Spleen (tissue), 11 donors: ENCODE data around the gene PFDN5. TPM values are rescaled to one million over a fixed set of nuclear protein-coding genes. Genes with fewer than 3 reads are reported as not detected.
"Not testable (repeated sequence)": the region's sequence is repeated elsewhere in the genome, so short reads cannot be mapped to it uniquely, and the experiment has no call there.

Experiments
- DNase-seq: peaks from one replicate; pipeline ENCODE4 v3.0.0-alpha.2; 2020
- H3K27ac ChIP-seq, 8 donors: fragments of 200-600 bp; sonication (generic) in 7 of 8; 1 replicate in 4 of 8; 2 replicates in 4 of 8; pipeline versions ENCODE4 v1.5.0 to v1.8.0; 2016 to 2021; ENCODE audit warnings: inconsistent platforms in 4 of 8, mild to moderate bottlenecking in 4 of 8, moderate library complexity in 1 of 8
- H3K27me3 ChIP-seq, 7 donors: fragments of 200-600 bp; sonication (generic) in 6 of 7; replicated peaks in 1 of 7; 1 replicate in 4 of 7; 2 replicates in 3 of 7; pipeline versions ENCODE4 v1.5.0 to v1.8.0; 2016 to 2021; ENCODE audit warnings: inconsistent platforms in 3 of 7, mild to moderate bottlenecking in 1 of 7
- H3K36me3 ChIP-seq, 6 donors: fragments of 200-600 bp; sonication (generic) in 5 of 6; 1 replicate in 4 of 6; 2 replicates in 2 of 6; pipeline versions ENCODE4 v1.5.0 to v1.8.0; 2016 to 2021; ENCODE audit warnings: inconsistent platforms in 2 of 6
- H3K4me1 ChIP-seq, 6 donors: fragments of 200-600 bp; sonication (generic) in 5 of 6; 1 replicate in 3 of 6; 2 replicates in 3 of 6; pipeline versions ENCODE4 v1.5.0 to v1.8.0; 2016 to 2021; ENCODE audit warnings: inconsistent platforms in 3 of 6
- H3K4me3 ChIP-seq, 8 donors: fragments of 200-600 bp; sonication (generic) in 7 of 8; 1 replicate in 4 of 8; 2 replicates in 4 of 8; pipeline versions ENCODE4 v1.5.0 to v1.8.0; 2016 to 2021; ENCODE audit warnings: inconsistent platforms in 4 of 8, mild to moderate bottlenecking in 4 of 8, moderate library complexity in 2 of 8
- H3K9me3 ChIP-seq, 8 donors: fragments of 200-600 bp; sonication (generic) in 7 of 8; 1 replicate in 4 of 8; 2 replicates in 4 of 8; pipeline versions ENCODE4 v1.5.0 to v1.8.0; 2016 to 2021; ENCODE audit warnings: inconsistent platforms in 4 of 8
- CTCF ChIP-seq, 11 experiments: fragments of 200-600 bp in 7 of 11; fragments of 450-650 bp in 4 of 11; sonication (generic) in 4 of 11; IDR thresholded peaks in 8 of 11; conservative IDR thresholded peaks in 3 of 11; 1 replicate in 7 of 11; 2 replicates in 4 of 11; pipeline versions ENCODE4 v1.4.0 to v1.8.0; 2016 to 2021; ENCODE audit warnings: antibody characterized with exemption in 11 of 11, inconsistent platforms in 4 of 11, mild to moderate bottlenecking in 1 of 11
- POLR2A ChIP-seq, 3 donors: fragments of 450-650 bp; IDR thresholded peaks; one replicate each; pipeline ENCODE4 v1.5.1; 2017; ENCODE audit warnings: antibody characterized with exemption in 3 of 3, mild to moderate bottlenecking in 1 of 3
- POLR2AphosphoS5 ChIP-seq, 3 donors: sonication (generic); formaldehyde crosslinking; IDR thresholded peaks; one replicate each; pipeline ENCODE4 v1.5.1; 2017; ENCODE audit warnings: antibody characterized with exemption in 3 of 3
- WGBS, 5 donors: extraction: QIAGEN DNeasy Blood & Tissue Kit in 3 of 5; methylation state at CpG; one replicate each; pipeline versions ENCODE4 v1.1.5 to v1.1.7; 2013 to 2018; 5-methylcytosine and 5-hydroxymethylcytosine counted together
- intact Hi-C: fragments of 100-400 bp; cut with DNase I; formaldehyde crosslinking; loops from one replicate; pipeline ENCODE4 v1.15.0; 2023; ENCODE audit warnings: low total_unique reads
- polyA plus RNA-seq, 3 donors: library from polyadenylated mRNA; stranded (reverse); fragments of 200-250 nt; gene quantifications; one replicate each; pipeline ENCODE4 v1.2.1, GENCODE V29; 2013
- total RNA-seq, 7 donors: library from RNA; depleted of rRNA in 3 of 7; stranded (reverse); fragments of >200 nt in 3 of 7; fragmentation: NEBNext Ultra II Directional in 4 of 7; extraction: Animal tissue kit (Norgen Biotek cat#: 25700) in 4 of 7; gene quantifications; one replicate each; pipeline versions ENCODE4 v1.1.0 to v1.2.1, GENCODE V29; 2016 to 2021
- donor health status: healthy with polysubstance abuse.
- donor health status: DM: no; HTN: no; CAD: no; lungs with moderate emphysema.
- donor health status: DM: no; HTN: no; CAD: no.
- donor health status: Bipolar disorder and iron deficiency.
- donor health status: healthy.
- donor health status: DM: no; HTN: no; CAD: no.
- donor health status: DM: yes; HTN: yes; CAD: no.

PFDN5 gene
- total and polyA plus RNA-seq, 10 donors: 399 to 2,525 (median 730) TPM

GRCh38 chr12:53328043-53328435 is 32.7 kb downstream of the PFDN5 start:
- Histone ChIP-seq H3K4me1 (peaks cover 17 to 34% (median 27%) of the 10 kb centered on the region in 6 donors), H3K27me3 (peaks cover 0 to 45% (median 0%) of the 10 kb centered on the region in 7 donors), H3K9me3 (no peaks in the 10 kb centered on the region), H3K27ac (no peak overlapping the region), H3K36me3 (no peaks in the 10 kb centered on the region), H3K4me3 (no peak overlapping the region)
- intact Hi-C loops: no loop called here
- TF ChIP-seq CTCF (IDR thresholded peaks at IDR 0.05 in 8 of 11, conservative IDR thresholded peaks at IDR 0.05 in 3 of 11) (no peak), POLR2AphosphoS5 (IDR thresholded peaks at IDR 0.05) (no peak)
- no peak for DNase-seq
- WGBS, 5 donors: 52 to 68% (median 63%) methylated on average over 7 to 16 of the region's 16 CpGs

GRCh38 chr12:53330671-53331070 is 35.3 kb downstream of the PFDN5 start:
- 72 to 87% (median 81%) methylated on average over 5 of the region's 5 CpGs for WGBS, 5 donors

GRCh38 chr12:53332339-53332738 is 37.0 kb downstream of the PFDN5 start:
- H3K4me1 ChIP-seq, intact Hi-C loops, DNase-seq, H3K4me3 ChIP-seq, H3K27ac ChIP-seq, H3K9me3 ChIP-seq, H3K36me3 ChIP-seq: not testable (repeated sequence)
- H3K27me3 ChIP-seq: peaks cover 0 to 60% (median 4%) of the 10 kb centered on the region in 7 donors

More at GRCh38 chr12:53330671-53331070, 35.3 kb downstream of the PFDN5 start:
- H3K4me3 ChIP-seq: no peak overlapping the region
- DNase-seq: no peak
- TF ChIP-seq CTCF (IDR thresholded peaks at IDR 0.05 in 8 of 11, conservative IDR thresholded peaks at IDR 0.05 in 3 of 11) (no peak), POLR2AphosphoS5 (IDR thresholded peaks at IDR 0.05) (no peak), POLR2A (IDR thresholded peaks at IDR 0.05) (no peak)
- H3K36me3 ChIP-seq: no peaks in the 10 kb centered on the region
- intact Hi-C loops: no loop called here
- H3K27ac ChIP-seq: no peak overlapping the region
- H3K9me3 ChIP-seq: no peaks in the 10 kb centered on the region
- H3K27me3 ChIP-seq: peaks cover 0 to 58% (median 0%) of the 10 kb centered on the region in 7 donors
- H3K4me1 ChIP-seq: peaks cover 5 to 10% (median 7%) of the 10 kb centered on the region in 6 donors

- Histone ChIP-seq H3K4me3 (no peak overlapping the region), H3K36me3 (no peaks in the 10 kb centered on the region), H3K27ac (no peak overlapping the region), H3K4me1 (peaks cover 0 to 7% (median 0%) of the 10 kb centered on the region in 6 donors), H3K9me3 (no peaks in the 10 kb centered on the region), H3K27me3 (peaks cover 0 to 64% (median 6%) of the 10 kb centered on the region in 7 donors)
- WGBS, 5 donors: 60 to 76% (median 73%) methylated on average over 15 of the region's 15 CpGs
- DNase-seq: no peak
- intact Hi-C loops: no loop called here
- TF ChIP-seq POLR2A (IDR thresholded peaks at IDR 0.05) (no peak), CTCF (IDR thresholded peaks at IDR 0.05 in 8 of 11, conservative IDR thresholded peaks at IDR 0.05 in 3 of 11) (no peak), POLR2AphosphoS5 (IDR thresholded peaks at IDR 0.05) (no peak)
Observed at GRCh38 chr12:53332744-53333143, 37.4 kb downstream of the PFDN5 start.

- no peak overlapping the region for H3K27ac ChIP-seq
- peaks cover 0 to 64% (median 6%) of the 10 kb centered on the region in 7 donors for H3K27me3 ChIP-seq
- no peak overlapping the region for H3K4me3 ChIP-seq
- TF ChIP-seq POLR2AphosphoS5 (IDR thresholded peaks at IDR 0.05) (no peak), CTCF (IDR thresholded peaks at IDR 0.05 in 8 of 11, conservative IDR thresholded peaks at IDR 0.05 in 3 of 11) (no peak), POLR2A (IDR thresholded peaks at IDR 0.05) (no peak)
- no peaks in the 10 kb centered on the region for H3K9me3 ChIP-seq
- intact Hi-C loops: no loop called here
- DNase-seq: no peak
- H3K4me1 ChIP-seq: peaks cover 0 to 11% (median 0%) of the 10 kb centered on the region in 6 donors
- 74 to 88% (median 86%) methylated on average over 4 of the region's 4 CpGs for WGBS, 5 donors
- H3K36me3 ChIP-seq: no peaks in the 10 kb centered on the region
Observed at GRCh38 chr12:53333289-53333688, 37.9 kb downstream of the PFDN5 start.
